ENCODE data around the gene SSNA1. TPM values are rescaled to one million over a fixed set of nuclear protein-coding genes. Genes with fewer than 3 reads are reported as not detected.

SSNA1 gene
- total and polyA plus RNA-seq, 9 of the 15 experiments (the other 6 are each of a cell fraction or from before 2014, with no cell fraction given): 1.9 to 130 (median 57.1) TPM

GRCh38 chr9:137218212-137218753 is 29.8 kb downstream of the SSNA1 start (continued):
- TF ChIP-seq MGA (IDR thresholded peaks at IDR 0.05) (no peak), ZNF282 (CRISPR knock-in tag; IDR thresholded peaks at IDR 0.05) (0 out of 2 replicates have a peak, but pooled peaks have one; percentile 27)
- TF ChIP-seq, protein P1, sequence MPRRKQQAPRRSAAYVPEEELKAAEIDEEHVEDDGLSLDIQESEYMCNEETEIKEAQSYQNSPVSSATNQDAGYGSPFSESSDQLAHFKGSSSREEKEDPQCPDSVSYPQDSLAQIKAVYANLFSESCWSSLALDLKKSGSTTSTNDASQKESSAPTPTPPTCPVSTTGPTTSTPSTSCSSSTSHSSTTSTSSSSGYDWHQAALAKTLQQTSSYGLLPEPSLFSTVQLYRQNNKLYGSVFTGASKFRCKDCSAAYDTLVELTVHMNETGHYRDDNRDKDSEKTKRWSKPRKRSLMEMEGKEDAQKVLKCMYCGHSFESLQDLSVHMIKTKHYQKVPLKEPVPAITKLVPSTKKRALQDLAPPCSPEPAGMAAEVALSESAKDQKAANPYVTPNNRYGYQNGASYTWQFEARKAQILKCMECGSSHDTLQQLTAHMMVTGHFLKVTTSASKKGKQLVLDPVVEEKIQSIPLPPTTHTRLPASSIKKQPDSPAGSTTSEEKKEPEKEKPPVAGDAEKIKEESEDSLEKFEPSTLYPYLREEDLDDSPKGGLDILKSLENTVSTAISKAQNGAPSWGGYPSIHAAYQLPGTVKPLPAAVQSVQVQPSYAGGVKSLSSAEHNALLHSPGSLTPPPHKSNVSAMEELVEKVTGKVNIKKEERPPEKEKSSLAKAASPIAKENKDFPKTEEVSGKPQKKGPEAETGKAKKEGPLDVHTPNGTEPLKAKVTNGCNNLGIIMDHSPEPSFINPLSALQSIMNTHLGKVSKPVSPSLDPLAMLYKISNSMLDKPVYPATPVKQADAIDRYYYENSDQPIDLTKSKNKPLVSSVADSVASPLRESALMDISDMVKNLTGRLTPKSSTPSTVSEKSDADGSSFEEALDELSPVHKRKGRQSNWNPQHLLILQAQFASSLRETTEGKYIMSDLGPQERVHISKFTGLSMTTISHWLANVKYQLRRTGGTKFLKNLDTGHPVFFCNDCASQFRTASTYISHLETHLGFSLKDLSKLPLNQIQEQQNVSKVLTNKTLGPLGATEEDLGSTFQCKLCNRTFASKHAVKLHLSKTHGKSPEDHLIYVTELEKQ (CRISPR knock-in tag; IDR thresholded peaks at IDR 0.05): no peak
